Measurements from ENCODE around the gene NPAS1. TPM values are rescaled to one million over a fixed set of nuclear protein-coding genes. Genes with fewer than 3 reads are reported as not detected.

NPAS1 gene
- total RNA-seq, 1 experiment from 2014 or later, result 4.6 TPM

DNA sequence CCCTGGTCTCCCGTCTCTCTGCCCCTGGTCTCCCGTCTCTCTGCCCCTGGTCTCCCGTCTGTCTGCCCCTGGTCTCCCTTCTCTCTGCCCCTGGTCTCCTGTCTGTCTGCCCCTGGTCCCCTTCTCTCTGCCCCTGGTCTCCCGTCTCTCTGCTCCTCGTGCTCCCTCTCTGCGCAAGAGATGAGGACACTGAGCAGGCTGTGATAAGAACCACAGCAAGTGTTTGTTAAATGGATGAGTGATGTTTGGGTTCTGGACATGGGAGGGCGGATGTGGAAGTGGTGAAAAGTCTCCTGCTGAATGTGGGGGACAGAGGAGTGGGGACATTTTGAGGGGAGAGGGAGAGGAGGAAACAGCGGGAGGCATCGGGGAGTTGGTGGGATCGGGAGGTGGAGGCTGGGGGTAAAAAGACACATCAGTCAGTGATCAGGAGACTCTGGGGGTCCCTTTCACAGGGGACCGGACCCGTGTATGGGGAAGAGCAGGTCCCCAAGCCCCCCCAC lies 8.0 kb downstream of the NPAS1 start:
- DNase-seq (ENCODE audit: low read depth, low spot score) (no peak), ATAC-seq (no peak)
- no peaks in the 10 kb centered on the region for H3K27me3 ChIP-seq (ENCODE audit: insufficient read depth, low read length)
- H3K9me3 ChIP-seq (ENCODE audit: control insufficient read depth in 1 of 2, insufficient read depth in 1 of 2, low read depth in 1 of 2, low read length in 2 of 2), result no peaks in the 10 kb centered on the region
- H3K9me2 ChIP-seq (ENCODE audit: insufficient read depth), result no peaks in the 10 kb centered on the region
- no TSS peak for BruUV-seq (replicated peaks)
- H3K79me2 ChIP-seq (ENCODE audit: insufficient read depth, low read length), result no peaks in the 10 kb centered on the region
- no peak overlapping the region for H2AFZ ChIP-seq (ENCODE audit: low read depth, low read length, poor library complexity, severe bottlenecking)
- no peak overlapping the region for H3K9ac ChIP-seq (ENCODE audit: low read length)
- no peaks in the 10 kb centered on the region for H3K36me3 ChIP-seq (ENCODE audit: control insufficient read depth in 1 of 2, insufficient read depth in 2 of 2, low read length in 2 of 2)
- intact Hi-C loops (cut with micrococcal nuclease), result no loop called here
- POLR2A ChIA-PET, result no interaction called here
- CTCF ChIA-PET, result interaction anchor here (0.6 to 0.7 kb wide), 2 partner anchors 16 to 216 kb away, joined by 3 read pairs; no protein-coding TSS in a partner anchor
- peaks cover 5 to 9% of the 10 kb centered on the region in 2 experiments; a peak in 3 of 4 replicates for H3K4me1 ChIP-seq (ENCODE audit: control insufficient read depth in 1 of 2, insufficient read depth in 2 of 2, low read length in 2 of 2)
- H4K20me1 ChIP-seq (ENCODE audit: insufficient read depth), result no peaks in the 10 kb centered on the region
- RAD21 ChIA-PET (ENCODE audit: low non-redundant PET in 1 of 2, low total read pairs in 2 of 2, uncharacterized antibody in 2 of 2, unreplicated experiment in 2 of 2), result no interaction called here
- H3K4me2 ChIP-seq (ENCODE audit: low read length), result no peak overlapping the region
- no peak overlapping the region for H3K27ac ChIP-seq (ENCODE audit: low read depth, low read length)
- TF ChIP-seq SP1 (IDR thresholded peaks at IDR 0.05; ENCODE audit: low read depth) (no peak), FOSL1 (IDR thresholded peaks at IDR 0.05; ENCODE audit: low read depth) (no peak), CBX3 (IDR thresholded peaks at IDR 0.05; ENCODE audit: low read depth) (no peak), RAD21 (IDR thresholded peaks at IDR 0.05; ENCODE audit: low read depth) (no peak), POLR2AphosphoS5 (IDR thresholded peaks at IDR 0.05; ENCODE audit: low read depth, low read length) (no peak), POLR2A (IDR thresholded peaks at IDR 0.05; ENCODE audit: borderline replicate concordance, extremely low read depth, insufficient read depth, insufficient read length) (no peak), TCF7L2 (IDR thresholded peaks at IDR 0.05; ENCODE audit: borderline replicate concordance, extremely low read depth, insufficient read depth, insufficient read length) (no peak), ZFX (IDR thresholded peaks at IDR 0.05) (no peak)
- TF ChIP-seq, protein P1, sequence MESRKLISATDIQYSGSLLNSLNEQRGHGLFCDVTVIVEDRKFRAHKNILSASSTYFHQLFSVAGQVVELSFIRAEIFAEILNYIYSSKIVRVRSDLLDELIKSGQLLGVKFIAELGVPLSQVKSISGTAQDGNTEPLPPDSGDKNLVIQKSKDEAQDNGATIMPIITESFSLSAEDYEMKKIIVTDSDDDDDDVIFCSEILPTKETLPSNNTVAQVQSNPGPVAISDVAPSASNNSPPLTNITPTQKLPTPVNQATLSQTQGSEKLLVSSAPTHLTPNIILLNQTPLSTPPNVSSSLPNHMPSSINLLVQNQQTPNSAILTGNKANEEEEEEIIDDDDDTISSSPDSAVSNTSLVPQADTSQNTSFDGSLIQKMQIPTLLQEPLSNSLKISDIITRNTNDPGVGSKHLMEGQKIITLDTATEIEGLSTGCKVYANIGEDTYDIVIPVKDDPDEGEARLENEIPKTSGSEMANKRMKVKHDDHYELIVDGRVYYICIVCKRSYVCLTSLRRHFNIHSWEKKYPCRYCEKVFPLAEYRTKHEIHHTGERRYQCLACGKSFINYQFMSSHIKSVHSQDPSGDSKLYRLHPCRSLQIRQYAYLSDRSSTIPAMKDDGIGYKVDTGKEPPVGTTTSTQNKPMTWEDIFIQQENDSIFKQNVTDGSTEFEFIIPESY (IDR thresholded peaks at IDR 0.05; ENCODE audit: extremely low read depth, insufficient replicate concordance, low read length), result no peak
- TF ChIP-seq, protein P2, sequence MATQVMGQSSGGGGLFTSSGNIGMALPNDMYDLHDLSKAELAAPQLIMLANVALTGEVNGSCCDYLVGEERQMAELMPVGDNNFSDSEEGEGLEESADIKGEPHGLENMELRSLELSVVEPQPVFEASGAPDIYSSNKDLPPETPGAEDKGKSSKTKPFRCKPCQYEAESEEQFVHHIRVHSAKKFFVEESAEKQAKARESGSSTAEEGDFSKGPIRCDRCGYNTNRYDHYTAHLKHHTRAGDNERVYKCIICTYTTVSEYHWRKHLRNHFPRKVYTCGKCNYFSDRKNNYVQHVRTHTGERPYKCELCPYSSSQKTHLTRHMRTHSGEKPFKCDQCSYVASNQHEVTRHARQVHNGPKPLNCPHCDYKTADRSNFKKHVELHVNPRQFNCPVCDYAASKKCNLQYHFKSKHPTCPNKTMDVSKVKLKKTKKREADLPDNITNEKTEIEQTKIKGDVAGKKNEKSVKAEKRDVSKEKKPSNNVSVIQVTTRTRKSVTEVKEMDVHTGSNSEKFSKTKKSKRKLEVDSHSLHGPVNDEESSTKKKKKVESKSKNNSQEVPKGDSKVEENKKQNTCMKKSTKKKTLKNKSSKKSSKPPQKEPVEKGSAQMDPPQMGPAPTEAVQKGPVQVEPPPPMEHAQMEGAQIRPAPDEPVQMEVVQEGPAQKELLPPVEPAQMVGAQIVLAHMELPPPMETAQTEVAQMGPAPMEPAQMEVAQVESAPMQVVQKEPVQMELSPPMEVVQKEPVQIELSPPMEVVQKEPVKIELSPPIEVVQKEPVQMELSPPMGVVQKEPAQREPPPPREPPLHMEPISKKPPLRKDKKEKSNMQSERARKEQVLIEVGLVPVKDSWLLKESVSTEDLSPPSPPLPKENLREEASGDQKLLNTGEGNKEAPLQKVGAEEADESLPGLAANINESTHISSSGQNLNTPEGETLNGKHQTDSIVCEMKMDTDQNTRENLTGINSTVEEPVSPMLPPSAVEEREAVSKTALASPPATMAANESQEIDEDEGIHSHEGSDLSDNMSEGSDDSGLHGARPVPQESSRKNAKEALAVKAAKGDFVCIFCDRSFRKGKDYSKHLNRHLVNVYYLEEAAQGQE (IDR thresholded peaks at IDR 0.05; ENCODE audit: low read depth), result no peak
- TF ChIP-seq, protein P3, sequence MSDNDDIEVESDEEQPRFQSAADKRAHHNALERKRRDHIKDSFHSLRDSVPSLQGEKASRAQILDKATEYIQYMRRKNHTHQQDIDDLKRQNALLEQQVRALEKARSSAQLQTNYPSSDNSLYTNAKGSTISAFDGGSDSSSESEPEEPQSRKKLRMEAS (IDR thresholded peaks at IDR 0.05), result no peak
- TF ChIP-seq, protein P4, sequence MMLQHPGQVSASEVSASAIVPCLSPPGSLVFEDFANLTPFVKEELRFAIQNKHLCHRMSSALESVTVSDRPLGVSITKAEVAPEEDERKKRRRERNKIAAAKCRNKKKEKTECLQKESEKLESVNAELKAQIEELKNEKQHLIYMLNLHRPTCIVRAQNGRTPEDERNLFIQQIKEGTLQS (IDR thresholded peaks at IDR 0.05), result no peak
- H3K4me3 ChIP-seq (replicated peaks in 1 of 2; ENCODE audit: low read depth in 1 of 2, low read length in 2 of 2), result no peak overlapping the region
